K562 (cell line): Measurements from ENCODE around the gene PHKG2. TPM values are rescaled to one million over a fixed set of nuclear protein-coding genes. Genes with fewer than 3 reads are reported as not detected.

Experiments used
- ARID2 ChIP-seq: fragments of 450-650 bp; IDR thresholded peaks from 2 replicates; pipeline ENCODE4 v1.6.1; 2017; ENCODE audit warnings: antibody characterized with exemption, mild to moderate bottlenecking
- CHD1 ChIP-seq: fragments of 200-600 bp; sonication (generic); IDR thresholded peaks from one replicate; pipeline ENCODE4 v1.6.1; 2012; ENCODE audit warnings: mild to moderate bottlenecking, moderate library complexity, low read length, inconsistent platforms
- EHMT2 ChIP-seq: fragments of 450-650 bp; IDR thresholded peaks from 2 replicates; pipeline ENCODE4 v1.6.1; 2018; ENCODE audit warnings: antibody characterized with exemption
- ELF1 ChIP-seq: fragments of 200-800 bp; sonication (Bioruptor generic); IDR thresholded peaks from 2 replicates; pipeline ENCODE4 v1.6.1; 2016; ENCODE audit warnings: missing genetic modification characterization, missing compliant biosample characterization
- FUS ChIP-seq: fragments of 200-400 bp; formaldehyde crosslinking; optimal IDR thresholded peaks from 2 replicates; pipeline ENCODE3; 2017; ENCODE audit warnings: low read depth, low read length
- HDGF ChIP-seq: fragments of 450-650 bp; IDR thresholded peaks from 2 replicates; pipeline ENCODE4 v1.6.1; 2016
- MBD2 ChIP-seq: sonication (generic); IDR thresholded peaks from 2 replicates; pipeline ENCODE4 v1.6.1; 2016; ENCODE audit warnings: low read depth, borderline replicate concordance
- MYNN ChIP-seq, 2 experiments: sonication (generic); formaldehyde crosslinking in 1 of 2; IDR thresholded peaks; 2 replicates each; pipeline versions ENCODE4 v1.5.0 to v1.6.1; 2016 to 2020; ENCODE audit warnings: antibody characterized with exemption in 1 of 2, missing genetic modification reagents in 1 of 2
- RBFOX2 ChIP-seq: fragments of 200-400 bp; formaldehyde crosslinking; IDR thresholded peaks from 2 replicates; pipeline ENCODE4 v1.6.1; 2017; ENCODE audit warnings: low read depth, mild to moderate bottlenecking, low read length, moderate library complexity
- ZC3H4 ChIP-seq: sonication (generic); formaldehyde crosslinking; IDR thresholded peaks from 2 replicates; pipeline ENCODE4 v1.9.0; 2021; ENCODE audit warnings: missing genetic modification reagents, borderline replicate concordance
- ZFX ChIP-seq: sonication (generic); formaldehyde crosslinking; IDR thresholded peaks from 2 replicates; pipeline ENCODE4 v1.8.0; 2022; ENCODE audit warnings: mild to moderate bottlenecking, missing genetic modification reagents, moderate library complexity
- ZNF239 ChIP-seq: fragments of 250-450 bp; sonication (Bioruptor Pico); IDR thresholded peaks from 2 replicates; pipeline ENCODE4 v1.4.0; 2020; ENCODE audit warnings: mild to moderate bottlenecking
- ZNF785 ChIP-seq: fragments of 250-450 bp; sonication (Bioruptor Pico); IDR thresholded peaks from 2 replicates; pipeline ENCODE4 v1.4.0; 2020; ENCODE audit warnings: mild to moderate bottlenecking
- ZSCAN29 ChIP-seq: fragments of 450-650 bp; IDR thresholded peaks from 2 replicates; pipeline ENCODE4 v1.6.1; 2017
- polyA plus RNA-seq, 8 experiments: library from polyadenylated mRNA; depleted of rRNA in 4 of 8; stranded (reverse) in 5 of 8; unstranded in 3 of 8; fragments of >200 nt; fragmentation: Nextera tagmentation in 2 of 8; fragmentation: Illumina TruSeq in 1 of 8; extraction: Ambion mirVana in 2 of 8; extraction: Trizol in 1 of 8; gene quantifications; 2 replicates each; pipeline versions ENCODE4 v1.2.1 to v1.2.3, GENCODE V29; 2011 to 2014; ENCODE audit warnings: inconsistent platforms in 1 of 8, missing spikeins in 1 of 8
- total RNA-seq, 7 experiments: library from RNA; depleted of rRNA in 6 of 7; stranded (reverse); fragments of >200 nt in 6 of 7; fragmentation: Illumina TruSeq in 2 of 7; extraction: Trizol in 2 of 7; gene quantifications; 2 replicates each; pipeline versions ENCODE4 v1.2.1 to v1.2.3, GENCODE V29; 2011 to 2021; ENCODE audit warnings: low replicate concordance in 1 of 7
- TF ChIP-seq, protein P1 (sequence below): fragments of 450-650 bp; IDR thresholded peaks from 2 replicates; pipeline ENCODE4 v1.6.1; 2018; ENCODE audit warnings: mild to moderate bottlenecking, low read depth; ENCODE audit not compliant: partially characterized antibody
- TF ChIP-seq, protein P2 (sequence below), 2 experiments: fragments of 450-650 bp in 1 of 2; sonication (generic) in 1 of 2; formaldehyde crosslinking; conservative IDR thresholded peaks; 2 replicates each; pipeline versions ENCODE4 v1.4.0 to v1.8.1; 2020 to 2022; ENCODE audit warnings: mild to moderate bottlenecking in 1 of 2, missing genetic modification reagents in 1 of 2
- TF ChIP-seq, protein P3 (sequence below), 2 experiments: fragments of 450-650 bp in 1 of 2; sonication (generic) in 1 of 2; formaldehyde crosslinking in 1 of 2; IDR thresholded peaks in 1 of 2; conservative IDR thresholded peaks in 1 of 2; 2 replicates each; pipeline versions ENCODE4 v1.6.1 to v1.8.1; 2016 to 2023; ENCODE audit warnings: mild to moderate bottlenecking in 2 of 2, moderate library complexity in 2 of 2, inconsistent platforms in 1 of 2, missing genetic modification reagents in 1 of 2
- TF ChIP-seq, protein P4 (sequence below): sonication (generic); formaldehyde crosslinking; IDR thresholded peaks from 2 replicates; pipeline ENCODE4 v1.8.0; 2022; ENCODE audit warnings: mild to moderate bottlenecking, missing genetic modification reagents

Gene PHKG2
- total and polyA plus RNA-seq, 9 of the 15 experiments (the other 6 are each of a cell fraction or from before 2014, with no cell fraction given), result 5.8 to 54.2 (median 30.7) TPM

DNA sequence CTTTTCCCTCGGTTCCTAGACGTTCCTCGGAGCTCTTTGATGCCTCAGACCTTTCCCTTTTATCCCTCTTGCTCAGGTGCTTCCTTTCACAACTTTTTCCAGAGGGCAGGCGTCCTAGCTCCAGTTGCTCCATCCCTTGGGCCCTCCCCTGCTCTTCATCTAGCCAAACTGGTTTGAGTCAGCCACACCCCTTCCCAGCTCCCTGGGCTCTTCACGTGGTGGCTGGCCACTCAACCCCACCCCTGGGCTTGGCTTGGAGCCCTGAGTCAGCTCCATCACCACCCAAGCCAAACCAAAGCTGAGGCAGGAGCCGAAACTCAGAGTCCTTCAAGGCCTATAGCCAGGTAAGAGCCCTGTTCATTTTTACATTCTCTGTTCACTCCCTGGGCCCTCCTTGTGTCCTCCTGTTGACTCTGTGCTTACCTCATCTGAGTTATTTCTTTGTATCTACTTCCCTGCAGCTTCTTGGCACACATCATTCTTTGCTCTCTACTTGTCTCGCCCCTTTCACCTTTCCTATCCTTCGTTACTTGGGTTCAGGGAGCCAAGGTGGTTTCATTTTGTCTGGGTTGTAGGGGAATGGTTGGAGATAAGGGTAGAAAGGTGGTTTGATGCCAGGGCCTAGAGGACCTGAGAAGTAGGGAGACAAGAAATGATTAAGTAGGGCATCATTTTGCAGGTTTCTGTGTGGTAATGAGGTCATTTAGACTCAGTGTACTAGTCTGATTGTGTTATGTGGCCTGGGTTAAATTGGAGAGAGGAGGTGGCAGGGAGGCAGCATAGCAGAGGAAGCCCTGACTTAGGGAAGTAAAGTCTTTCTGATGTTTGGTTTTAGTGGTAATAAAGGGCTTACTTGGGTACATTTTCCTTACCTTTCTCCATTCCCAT, 7.6 kb upstream of the PHKG2 start (continued):
- TF ChIP-seq, protein P1, sequence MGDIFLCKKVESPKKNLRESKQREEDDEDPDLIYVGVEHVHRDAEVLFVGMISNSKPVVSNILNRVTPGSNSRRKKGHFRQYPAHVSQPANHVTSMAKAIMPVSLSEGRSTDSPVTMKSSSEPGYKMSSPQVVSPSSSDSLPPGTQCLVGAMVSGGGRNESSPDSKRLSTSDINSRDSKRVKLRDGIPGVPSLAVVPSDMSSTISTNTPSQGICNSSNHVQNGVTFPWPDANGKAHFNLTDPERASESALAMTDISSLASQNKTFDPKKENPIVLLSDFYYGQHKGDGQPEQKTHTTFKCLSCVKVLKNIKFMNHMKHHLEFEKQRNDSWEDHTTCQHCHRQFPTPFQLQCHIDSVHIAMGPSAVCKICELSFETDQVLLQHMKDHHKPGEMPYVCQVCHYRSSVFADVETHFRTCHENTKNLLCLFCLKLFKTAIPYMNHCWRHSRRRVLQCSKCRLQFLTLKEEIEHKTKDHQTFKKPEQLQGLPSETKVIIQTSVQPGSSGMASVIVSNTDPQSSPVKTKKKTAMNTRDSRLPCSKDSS, result no peak
- TF ChIP-seq ZFX, result no peak
- no peak for TF ChIP-seq ZSCAN29
- no peak for TF ChIP-seq ZNF239 (CRISPR knock-in tag)
- TF ChIP-seq MBD2, result no peak
- TF ChIP-seq HDGF, result 0 out of 2 replicates have a peak, but pooled peaks have one; percentile 11
- TF ChIP-seq ELF1 (tag), result no peak
- TF ChIP-seq EHMT2, result no peak
- no peak for TF ChIP-seq FUS
- TF ChIP-seq, protein P2, sequence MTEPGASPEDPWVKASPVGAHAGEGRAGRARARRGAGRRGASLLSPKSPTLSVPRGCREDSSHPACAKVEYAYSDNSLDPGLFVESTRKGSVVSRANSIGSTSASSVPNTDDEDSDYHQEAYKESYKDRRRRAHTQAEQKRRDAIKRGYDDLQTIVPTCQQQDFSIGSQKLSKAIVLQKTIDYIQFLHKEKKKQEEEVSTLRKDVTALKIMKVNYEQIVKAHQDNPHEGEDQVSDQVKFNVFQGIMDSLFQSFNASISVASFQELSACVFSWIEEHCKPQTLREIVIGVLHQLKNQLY (CRISPR knock-in tag; conservative IDR thresholded peaks at IDR 0.05), result no peak
- peak; percentile 5; the same call in 1 of the 2 replicates for TF ChIP-seq MYNN (IDR thresholded peaks at IDR 0.05)
- no peak for TF ChIP-seq MYNN (CRISPR knock-in tag; IDR thresholded peaks at IDR 0.05)
- TF ChIP-seq ARID2, result no peak
- no peak for TF ChIP-seq ZC3H4 (CRISPR knock-in tag)
- TF ChIP-seq, protein P3, sequence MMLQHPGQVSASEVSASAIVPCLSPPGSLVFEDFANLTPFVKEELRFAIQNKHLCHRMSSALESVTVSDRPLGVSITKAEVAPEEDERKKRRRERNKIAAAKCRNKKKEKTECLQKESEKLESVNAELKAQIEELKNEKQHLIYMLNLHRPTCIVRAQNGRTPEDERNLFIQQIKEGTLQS (IDR thresholded peaks at IDR 0.05), result no peak
- TF ChIP-seq, protein P3 (CRISPR knock-in tag; conservative IDR thresholded peaks at IDR 0.05), result no peak
- TF ChIP-seq RBFOX2, result no peak
- no peak for TF ChIP-seq ZNF785 (CRISPR knock-in tag)
- TF ChIP-seq, protein P4, sequence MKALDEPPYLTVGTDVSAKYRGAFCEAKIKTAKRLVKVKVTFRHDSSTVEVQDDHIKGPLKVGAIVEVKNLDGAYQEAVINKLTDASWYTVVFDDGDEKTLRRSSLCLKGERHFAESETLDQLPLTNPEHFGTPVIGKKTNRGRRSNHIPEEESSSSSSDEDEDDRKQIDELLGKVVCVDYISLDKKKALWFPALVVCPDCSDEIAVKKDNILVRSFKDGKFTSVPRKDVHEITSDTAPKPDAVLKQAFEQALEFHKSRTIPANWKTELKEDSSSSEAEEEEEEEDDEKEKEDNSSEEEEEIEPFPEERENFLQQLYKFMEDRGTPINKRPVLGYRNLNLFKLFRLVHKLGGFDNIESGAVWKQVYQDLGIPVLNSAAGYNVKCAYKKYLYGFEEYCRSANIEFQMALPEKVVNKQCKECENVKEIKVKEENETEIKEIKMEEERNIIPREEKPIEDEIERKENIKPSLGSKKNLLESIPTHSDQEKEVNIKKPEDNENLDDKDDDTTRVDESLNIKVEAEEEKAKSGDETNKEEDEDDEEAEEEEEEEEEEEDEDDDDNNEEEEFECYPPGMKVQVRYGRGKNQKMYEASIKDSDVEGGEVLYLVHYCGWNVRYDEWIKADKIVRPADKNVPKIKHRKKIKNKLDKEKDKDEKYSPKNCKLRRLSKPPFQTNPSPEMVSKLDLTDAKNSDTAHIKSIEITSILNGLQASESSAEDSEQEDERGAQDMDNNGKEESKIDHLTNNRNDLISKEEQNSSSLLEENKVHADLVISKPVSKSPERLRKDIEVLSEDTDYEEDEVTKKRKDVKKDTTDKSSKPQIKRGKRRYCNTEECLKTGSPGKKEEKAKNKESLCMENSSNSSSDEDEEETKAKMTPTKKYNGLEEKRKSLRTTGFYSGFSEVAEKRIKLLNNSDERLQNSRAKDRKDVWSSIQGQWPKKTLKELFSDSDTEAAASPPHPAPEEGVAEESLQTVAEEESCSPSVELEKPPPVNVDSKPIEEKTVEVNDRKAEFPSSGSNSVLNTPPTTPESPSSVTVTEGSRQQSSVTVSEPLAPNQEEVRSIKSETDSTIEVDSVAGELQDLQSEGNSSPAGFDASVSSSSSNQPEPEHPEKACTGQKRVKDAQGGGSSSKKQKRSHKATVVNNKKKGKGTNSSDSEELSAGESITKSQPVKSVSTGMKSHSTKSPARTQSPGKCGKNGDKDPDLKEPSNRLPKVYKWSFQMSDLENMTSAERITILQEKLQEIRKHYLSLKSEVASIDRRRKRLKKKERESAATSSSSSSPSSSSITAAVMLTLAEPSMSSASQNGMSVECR (CRISPR knock-in tag), result no peak
- TF ChIP-seq CHD1, result no peak
